KG1 (cell line): ENCODE measurements around the gene BLOC1S5.
"Not testable (repeated sequence)": the region's sequence is repeated elsewhere in the genome, so short reads cannot be mapped to it uniquely, and the experiment has no call there.

ENCODE experiments used
- DNase-seq: peaks from one replicate; lab custom pipeline; 2025; lab: John Stamatoyannopoulos, UW

Gene BLOC1S5

DNA sequence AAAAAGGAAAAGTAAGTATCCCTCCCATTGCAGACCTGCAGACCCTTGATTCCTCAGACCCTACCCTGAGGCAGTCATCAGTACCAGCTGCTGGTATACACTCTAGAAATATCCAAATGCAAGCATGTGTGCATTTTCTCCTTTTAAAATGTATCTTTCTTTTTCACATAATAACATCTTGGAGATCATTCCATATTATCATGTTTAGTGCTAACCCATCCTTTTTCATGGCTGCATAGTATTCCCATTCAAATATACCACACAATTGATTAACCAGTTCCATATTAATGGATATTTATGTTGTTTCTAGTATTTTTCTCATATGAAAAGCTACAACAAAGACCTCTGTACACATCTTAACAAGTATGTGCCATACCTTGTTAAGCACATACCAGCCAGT lies 70.8 kb downstream of the BLOC1S5 start:
- no peak for DNase-seq

DNA sequence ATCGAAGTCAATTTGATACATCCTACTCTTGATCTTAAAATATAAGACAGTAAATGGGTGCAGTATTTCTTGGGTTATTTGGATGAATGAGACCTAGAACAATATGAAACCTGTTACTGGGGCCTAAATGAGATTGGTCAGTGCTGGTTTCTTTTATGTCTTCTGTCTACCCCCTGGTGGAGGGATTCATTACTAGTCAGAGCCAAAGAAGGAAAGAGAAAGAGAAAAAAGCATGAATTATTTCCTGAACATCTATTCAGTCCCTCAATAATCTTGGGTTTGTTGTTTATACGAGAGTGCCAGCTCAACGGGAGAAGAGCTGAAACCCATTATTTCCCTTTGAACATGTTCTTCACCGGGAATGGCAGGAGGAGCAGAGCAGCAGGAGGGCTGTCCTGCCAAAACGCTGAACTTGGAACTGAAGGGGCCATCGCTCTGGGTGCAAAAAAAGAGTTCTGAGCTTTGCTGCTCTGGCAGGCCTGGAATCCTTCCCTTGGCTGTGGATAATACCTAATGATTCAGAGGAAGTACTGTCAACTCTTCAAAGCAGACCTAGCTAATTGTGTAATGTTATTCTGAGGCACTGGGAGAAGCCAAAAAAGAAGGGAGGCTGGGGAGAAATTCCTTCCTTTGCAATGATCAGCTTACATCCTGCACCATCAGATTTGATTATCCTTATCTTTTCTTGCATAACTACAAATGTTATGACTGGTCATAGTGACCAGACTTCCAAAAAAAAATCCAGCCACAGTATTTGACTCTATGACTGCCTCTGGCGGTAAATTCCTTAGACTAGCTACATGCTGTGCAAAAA lies 72.0 kb downstream of the BLOC1S5 start:
- no peak for DNase-seq

DNA sequence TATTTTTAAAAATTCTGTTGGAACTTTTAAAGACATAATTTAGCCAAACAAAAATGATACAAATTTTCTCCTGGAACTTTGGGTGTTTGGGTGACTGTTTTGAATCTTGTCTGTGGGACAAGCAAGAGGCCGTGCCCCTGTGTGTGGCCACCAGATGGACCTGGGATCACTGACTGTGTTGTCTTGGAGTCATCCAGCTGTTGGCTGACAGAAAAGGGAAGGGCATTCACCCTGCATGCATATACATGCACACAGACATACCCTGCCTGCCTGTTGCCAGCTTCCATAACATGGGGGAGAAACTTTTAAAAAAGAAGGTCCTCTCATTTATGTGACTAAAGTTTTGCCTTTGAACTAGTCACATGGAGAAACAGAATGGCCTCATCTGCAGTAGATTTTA lies 72.7 kb downstream of the BLOC1S5 start:
- no peak for DNase-seq

DNA sequence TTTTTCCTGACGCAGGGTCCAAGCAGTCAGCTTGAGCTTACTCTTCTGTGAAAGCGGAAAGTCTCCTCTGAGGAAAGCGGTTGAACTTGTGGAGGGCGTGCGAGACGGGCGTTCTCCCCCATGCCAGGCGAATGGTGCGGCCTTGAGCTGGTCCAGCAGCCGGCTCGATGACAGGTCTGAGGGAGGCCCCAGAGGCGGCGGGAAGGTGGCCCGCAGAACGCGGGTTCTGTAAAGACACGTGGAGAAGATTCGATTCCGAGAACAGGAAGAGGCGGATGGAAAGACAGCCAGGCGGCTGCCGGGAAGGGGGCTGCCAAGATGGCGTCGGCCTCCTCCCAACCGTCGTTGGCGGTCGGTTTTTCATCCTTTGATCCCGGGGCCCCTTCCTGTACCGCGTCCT lies 78.0 kb downstream of the BLOC1S5 start:
- no peak for DNase-seq

DNA sequence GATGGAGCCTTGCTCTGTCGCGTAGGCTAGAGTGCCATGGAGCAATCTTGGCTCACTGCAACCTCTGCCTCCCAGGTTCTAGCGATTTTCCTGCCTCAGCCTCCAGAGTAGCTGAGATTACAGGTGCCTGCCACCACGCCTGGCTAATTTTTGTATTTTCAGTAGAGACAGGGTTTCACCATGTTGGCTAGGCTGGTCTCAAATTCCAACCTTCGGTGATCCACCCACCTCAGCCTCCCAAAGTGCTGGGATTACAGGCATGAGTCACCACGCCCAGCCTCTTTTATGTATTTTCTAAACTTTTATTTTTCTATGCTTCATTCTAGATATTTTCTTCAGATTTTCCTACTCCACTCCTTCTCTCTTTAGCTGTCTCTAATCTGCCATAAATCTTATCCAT lies 80.2 kb downstream of the BLOC1S5 start:
- DNase-seq: not testable (repeated sequence)

DNA sequence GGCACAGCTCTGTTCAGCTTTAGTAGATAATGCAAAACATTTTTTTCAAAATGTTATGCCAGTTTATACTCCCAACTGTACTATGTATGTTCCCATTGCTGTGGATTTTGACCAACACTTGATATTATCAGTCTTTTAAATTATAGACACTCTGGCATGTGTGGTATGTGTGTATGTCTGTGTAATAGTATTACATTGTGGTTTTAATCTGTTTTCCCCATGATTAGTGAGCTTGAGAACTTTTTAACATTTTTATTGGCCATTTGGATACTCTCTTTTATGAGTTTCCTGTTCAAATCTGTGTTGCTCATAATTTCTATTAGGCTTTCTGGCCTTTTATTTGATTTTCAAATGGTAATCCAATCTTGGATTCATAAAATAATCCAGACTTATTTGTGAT lies 84.4 kb downstream of the BLOC1S5 start:
- DNase-seq: no peak

DNA sequence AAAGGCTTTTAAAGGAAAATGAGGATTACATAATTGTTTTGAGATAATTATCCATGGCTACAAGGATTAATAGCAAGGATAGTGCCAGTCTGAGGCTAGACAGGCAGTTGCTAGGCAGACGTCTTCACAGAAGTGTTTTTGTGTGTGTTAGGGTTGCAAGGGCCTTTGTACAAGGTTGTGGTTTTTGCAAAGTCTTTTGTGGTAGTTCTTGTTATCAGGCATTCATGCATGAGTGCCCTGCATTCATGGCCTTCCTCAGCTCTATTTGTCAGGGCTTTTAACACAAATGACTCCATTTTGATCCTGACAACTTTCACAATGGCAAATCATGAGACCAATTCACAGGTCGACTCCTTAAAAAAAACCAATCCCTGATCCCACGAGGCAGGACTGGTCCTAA lies 85.5 kb downstream of the BLOC1S5 start:
- DNase-seq: no peak

DNA sequence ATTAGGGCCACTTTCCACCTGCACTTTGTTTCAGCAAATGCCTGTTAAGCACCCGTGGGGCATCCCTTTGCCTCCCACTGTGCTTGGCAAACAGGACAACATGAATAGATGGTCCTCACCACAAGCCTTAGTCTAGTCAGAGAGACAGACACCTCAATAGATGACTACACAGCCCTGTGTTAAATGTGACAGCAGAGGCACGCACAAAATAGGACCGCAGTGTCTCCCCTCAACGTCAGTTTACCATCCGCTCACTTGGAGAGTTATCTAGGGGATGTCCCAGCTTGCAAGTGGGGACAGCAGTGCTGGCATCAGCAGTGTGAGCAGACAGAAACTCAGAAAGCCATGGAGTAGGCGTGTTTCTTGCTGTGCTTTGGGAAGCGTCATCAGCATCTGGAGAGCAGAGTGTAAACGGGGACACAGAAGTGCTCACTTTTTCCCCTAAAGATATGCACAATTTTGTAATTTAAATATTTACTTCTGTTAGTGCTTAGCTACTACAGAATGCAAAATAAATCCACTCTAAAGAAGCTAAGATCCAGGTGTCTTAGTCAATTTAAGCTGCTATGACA lies 87.6 kb downstream of the BLOC1S5 start:
- DNase-seq: no peak

DNA sequence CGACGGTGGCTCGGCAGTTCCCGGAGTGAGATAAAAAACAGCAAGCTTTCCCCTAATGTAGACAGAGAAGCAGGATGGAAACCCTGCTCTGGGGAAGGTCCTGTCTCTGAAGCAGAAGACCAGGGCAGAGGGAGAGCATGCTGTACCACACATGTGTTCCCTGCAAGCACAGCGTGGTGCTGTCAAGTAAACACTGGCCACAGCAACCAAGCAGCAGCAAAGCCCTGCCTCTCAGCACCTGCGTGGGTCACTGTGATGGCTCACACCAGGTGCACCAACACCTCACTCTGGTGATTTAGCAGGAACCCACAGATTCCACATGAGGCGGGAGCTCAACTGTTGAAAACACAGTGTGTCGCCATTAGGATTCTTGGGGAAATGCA lies 88.4 kb downstream of the BLOC1S5 start:
- no peak for DNase-seq

DNA sequence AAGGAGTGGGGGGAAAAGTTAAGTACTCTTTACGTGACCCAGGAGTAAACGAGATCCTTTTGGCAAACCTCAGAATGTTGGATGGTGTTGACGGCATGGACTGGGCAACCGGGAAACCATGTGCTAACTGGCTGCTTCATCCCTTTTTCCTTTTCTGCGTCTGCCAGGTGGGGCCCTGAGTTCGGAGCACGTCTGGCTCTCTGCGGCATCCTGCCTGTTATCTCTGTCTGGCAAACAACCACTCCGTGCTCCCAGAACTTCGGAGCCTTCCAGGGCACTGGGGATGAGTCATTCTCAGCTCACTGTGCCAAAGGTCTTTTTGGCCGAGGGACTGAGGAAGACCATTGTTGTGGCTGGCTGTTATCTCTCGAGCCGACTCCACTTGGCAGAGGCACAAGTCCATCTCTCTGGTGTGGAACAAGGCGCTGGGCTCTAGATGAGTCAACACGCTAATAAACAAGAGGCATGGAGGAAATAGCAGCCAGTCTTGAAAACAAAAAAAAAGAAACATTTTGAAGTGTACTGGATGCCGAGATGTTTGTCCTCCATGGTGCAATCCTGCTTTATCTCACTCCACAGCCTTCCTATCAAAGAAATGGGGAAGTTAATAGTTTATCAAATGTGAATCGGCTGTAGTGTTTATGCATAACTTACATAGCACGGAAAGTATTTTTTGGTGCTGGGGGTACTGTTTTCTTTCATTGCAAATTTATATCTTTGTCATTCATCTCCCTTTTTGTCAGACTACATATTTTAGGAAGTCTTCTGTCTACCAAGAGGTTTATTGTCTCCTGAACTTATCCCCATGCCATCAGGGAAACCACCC lies 89.0 kb downstream of the BLOC1S5 start:
- DNase-seq: no peak

DNA sequence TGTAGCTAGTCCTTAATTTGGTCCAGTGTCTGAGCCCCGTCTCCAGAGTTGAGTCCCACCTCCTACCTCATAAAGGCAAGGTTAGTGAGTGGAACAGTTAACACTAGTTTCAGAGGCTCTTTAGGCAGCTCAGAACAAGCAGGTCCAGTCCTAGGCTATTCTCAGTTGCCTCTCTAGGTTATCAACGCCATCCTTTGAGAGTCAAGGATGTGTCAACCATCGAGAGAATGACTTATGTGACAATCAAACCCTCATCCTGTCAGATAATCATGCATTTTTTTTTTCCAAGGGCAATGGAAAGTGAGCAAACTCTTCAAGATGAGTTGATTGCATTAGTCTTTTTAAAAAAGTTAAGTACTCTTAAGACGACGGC lies 89.6 kb downstream of the BLOC1S5 start:
- no peak for DNase-seq

DNA sequence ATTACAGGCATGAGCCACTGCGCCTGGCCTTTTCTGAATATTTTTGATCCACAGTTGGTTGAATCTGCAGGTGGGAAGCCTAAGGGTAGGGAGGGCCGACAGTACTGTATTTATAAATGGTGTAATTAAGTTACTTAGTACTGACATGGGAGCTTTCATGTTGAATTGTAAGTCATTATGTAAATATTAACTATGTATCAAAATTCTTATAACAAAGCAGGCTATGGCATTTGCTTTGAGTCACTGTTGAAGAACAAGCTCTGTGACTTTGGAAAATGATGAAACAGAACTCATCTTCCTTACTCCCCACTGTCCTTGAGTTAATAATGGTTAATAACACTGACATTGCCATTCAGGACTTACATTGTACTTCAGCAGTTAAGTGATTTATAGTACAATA lies 90.6 kb downstream of the BLOC1S5 start:
- DNase-seq: no peak

DNA sequence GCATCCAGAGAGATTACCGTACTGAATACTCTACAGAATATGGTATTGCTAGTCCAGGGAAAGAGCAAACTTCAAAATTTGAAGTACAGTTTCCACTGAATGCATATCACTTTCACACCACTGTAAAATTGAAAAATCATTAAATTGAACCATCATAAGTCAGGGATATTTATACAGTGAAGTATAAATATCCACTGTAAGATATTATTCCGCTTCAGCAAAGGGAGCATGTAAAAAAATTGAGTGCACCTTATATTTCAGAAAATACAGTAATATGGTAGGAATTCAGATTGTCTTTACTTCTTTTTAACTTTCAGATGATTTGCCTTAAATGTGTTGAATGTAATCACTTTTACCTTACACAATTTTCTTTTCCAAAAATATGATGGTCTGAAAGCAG lies 92.7 kb downstream of the BLOC1S5 start:
- DNase-seq: no peak

DNA sequence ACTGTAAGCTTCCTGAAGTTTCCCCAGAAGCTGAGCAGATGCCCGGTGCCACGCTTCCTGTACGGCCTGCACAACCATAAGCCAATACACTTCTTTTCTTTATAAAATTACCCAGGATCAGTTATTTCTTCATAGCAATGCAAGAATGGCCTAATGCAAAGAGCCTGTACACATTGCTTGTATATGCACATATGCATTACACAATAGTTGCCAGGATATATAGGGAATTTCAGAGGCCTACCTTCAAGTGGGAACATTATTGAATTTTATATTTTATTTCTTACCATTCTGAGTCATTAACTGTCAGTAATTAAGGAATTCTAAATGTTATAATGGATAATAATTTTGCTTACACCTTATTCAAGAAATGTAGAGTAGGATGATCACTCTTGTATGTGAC lies 93.6 kb downstream of the BLOC1S5 start:
- no peak for DNase-seq
